GM23248 (cell line): ENCODE measurements around the gene TFRC.
"Not testable (repeated sequence)": the region's sequence is repeated elsewhere in the genome, so short reads cannot be mapped to it uniquely, and the experiment has no call there.

Source experiments
- EZH2 ChIP-seq: fragments of 200-600 bp; sonication (generic); IDR thresholded peaks from 2 replicates; pipeline ENCODE4 v1.6.1; 2018; ENCODE audit warnings: antibody characterized with exemption, mild to moderate bottlenecking; ENCODE audit not compliant: insufficient read depth, poor library complexity, severe bottlenecking
- EZH2phosphoT487 ChIP-seq: fragments of 200-600 bp; sonication (generic); IDR thresholded peaks from 2 replicates; pipeline ENCODE4 v1.6.1; 2018; ENCODE audit warnings: antibody characterized with exemption, moderate library complexity, mild to moderate bottlenecking, low read depth; ENCODE audit not compliant: insufficient read depth

DNA sequence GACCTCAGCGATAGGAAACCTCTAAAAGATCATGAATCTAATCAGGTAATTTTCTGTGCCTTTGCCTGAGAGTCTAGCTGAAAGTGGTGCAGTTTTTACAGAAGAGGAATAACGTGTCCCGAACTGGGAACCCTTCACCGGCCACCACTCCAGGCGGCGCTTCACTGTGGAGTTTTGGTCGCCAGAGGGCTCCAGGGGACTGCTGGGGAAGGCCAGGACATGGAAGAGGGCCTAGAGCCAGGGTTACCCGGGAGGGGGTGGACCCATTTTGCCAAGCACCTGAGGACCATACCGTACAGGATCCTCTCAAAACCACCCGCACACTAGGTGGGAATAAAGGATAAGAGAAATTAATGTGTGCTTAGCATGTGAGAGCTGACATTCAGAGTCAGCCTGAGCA is 55.8 kb downstream of the TFRC start:
- TF ChIP-seq EZH2, EZH2phosphoT487: not testable (repeated sequence)
